ENCODE measurements around the gene MAN2C1. TPM values are rescaled to one million over a fixed set of nuclear protein-coding genes. Genes with fewer than 3 reads are reported as not detected.
"Not testable (repeated sequence)": the region's sequence is repeated elsewhere in the genome, so short reads cannot be mapped to it uniquely, and the experiment has no call there.

MAN2C1 gene
- polyA plus RNA-seq, 3 donors: 105 to 232 (median 172) TPM

GRCh38 chr15:75348034-75348561 is 20.3 kb downstream of the MAN2C1 start:
- DNase-seq: no peak

GRCh38 chr15:75347222-75348033 is 21.0 kb downstream of the MAN2C1 start:
- peak; percentile 35 for DNase-seq

GRCh38 chr15:75346796-75347221 is 21.6 kb downstream of the MAN2C1 start, which contains the start of gene NEIL1:
NEIL1 (plus strand) TSS chr15:75347039; CDS start chr15:75348906, 1,867 bp downstream.
- no peak for DNase-seq

- not testable (repeated sequence) for DNase-seq
Measured at GRCh38 chr15:75343953-75344352, 24.5 kb downstream of the MAN2C1 start.

GRCh38 chr15:75342221-75342620 is 26.2 kb downstream of the MAN2C1 start:
- DNase-seq: no peak

- no peak for DNase-seq
Measured at GRCh38 chr15:75339531-75340240, 28.7 kb downstream of the MAN2C1 start.

- no peak for DNase-seq
Measured at GRCh38 chr15:75338661-75339240, 29.7 kb downstream of the MAN2C1 start.

GRCh38 chr15:75335705-75336355 is 32.6 kb downstream of the MAN2C1 start, which contains the start of gene COMMD4:
COMMD4 (plus strand) TSS chr15:75336063; CDS start chr15:75336090, 27 bp downstream.
- DNase-seq: peak; percentile 95

- DNase-seq: no peak
Measured at GRCh38 chr15:75335313-75335704, 33.1 kb downstream of the MAN2C1 start.

- DNase-seq: not testable (repeated sequence)
Measured at GRCh38 chr15:75333654-75334419, 34.6 kb downstream of the MAN2C1 start.

GRCh38 chr15:75332093-75332492 is 36.3 kb downstream of the MAN2C1 start:
- DNase-seq: not testable (repeated sequence)

GRCh38 chr15:75329571-75329970 is 38.8 kb downstream of the MAN2C1 start:
- no peak for DNase-seq

GRCh38 chr15:75328493-75329314 is 39.7 kb downstream of the MAN2C1 start:
- no peak for DNase-seq

GRCh38 chr15:75327491-75327890 is 40.9 kb downstream of the MAN2C1 start:
- no peak for DNase-seq

- no peak for DNase-seq
Measured at GRCh38 chr15:75327005-75327404, 41.4 kb downstream of the MAN2C1 start.

- DNase-seq: no peak
Measured at GRCh38 chr15:75325922-75326321, 42.5 kb downstream of the MAN2C1 start.

- DNase-seq: no peak
Measured at GRCh38 chr15:75321711-75322110, 46.7 kb downstream of the MAN2C1 start.

GRCh38 chr15:75319231-75319897 is 49.0 kb downstream of the MAN2C1 start:
- not testable (repeated sequence) for DNase-seq

- no peak for DNase-seq
Measured at GRCh38 chr15:75314552-75315290, 53.7 kb downstream of the MAN2C1 start.
